Stomach (tissue), 9 donors: Measurements from ENCODE around the gene COL6A1. TPM values are rescaled to one million over a fixed set of nuclear protein-coding genes. Genes with fewer than 3 reads are reported as not detected.
A peak's percentile ranks its signal among the peaks of the same experiment; 100 is the strongest.

Source experiments
- DNase-seq, 2 donors: peaks; one replicate each; pipeline versions ENCODE4 v3.0.0 to v3.0.0-alpha.2; 2013 to 2019
- H3K27ac ChIP-seq, 5 donors: fragments of 200-600 bp in 4 of 5; sonication (generic) in 4 of 5; one replicate each; pipeline ENCODE4 v1.5.1; 2013 to 2019; ENCODE audit warnings: mild to moderate bottlenecking in 1 of 5, moderate library complexity in 1 of 5
- H3K27me3 ChIP-seq, 3 donors: fragments of 200-600 bp; sonication (generic); one replicate each; pipeline ENCODE4 v1.5.1; 2017 to 2019; ENCODE audit warnings: mixed run types in 1 of 3
- H3K36me3 ChIP-seq, 4 donors: fragments of 200-600 bp; sonication (generic); 1 replicate in 3 of 4; 2 replicates in 1 of 4; pipeline ENCODE4 v1.5.1; 2016 to 2019
- H3K4me1 ChIP-seq, 4 donors: fragments of 200-600 bp; sonication (generic); one replicate each; pipeline ENCODE4 v1.5.1; 2016 to 2019
- H3K4me3 ChIP-seq, 4 donors: fragments of 200-600 bp; sonication (generic) in 3 of 4; one replicate each; pipeline ENCODE4 v1.5.1; 2016 to 2019; ENCODE audit warnings: mild to moderate bottlenecking in 1 of 4
- H3K9me3 ChIP-seq, 4 donors: fragments of 200-600 bp; sonication (generic); one replicate each; pipeline ENCODE4 v1.5.1; 2016 to 2019
- CTCF ChIP-seq, 7 experiments: fragments of 450-650 bp in 4 of 7; fragments of 200-600 bp in 3 of 7; sonication (generic) in 3 of 7; IDR thresholded peaks; one replicate each; pipeline ENCODE4 v1.5.1; 2016 to 2019; ENCODE audit warnings: antibody characterized with exemption in 7 of 7, control low read depth in 2 of 7, mild to moderate bottlenecking in 1 of 7
- EP300 ChIP-seq: sonication (generic); formaldehyde crosslinking; IDR thresholded peaks from one replicate; pipeline ENCODE4 v1.6.1; 2017; ENCODE audit warnings: antibody characterized with exemption
- POLR2A ChIP-seq, 4 donors: fragments of 450-650 bp; IDR thresholded peaks; one replicate each; pipeline ENCODE4 v1.6.1; 2016; ENCODE audit warnings: antibody characterized with exemption in 4 of 4, control low read depth in 2 of 4, mild to moderate bottlenecking in 1 of 4, moderate library complexity in 1 of 4
- POLR2AphosphoS5 ChIP-seq, 3 donors: sonication (generic); formaldehyde crosslinking; IDR thresholded peaks; one replicate each; pipeline ENCODE4 v1.6.1; 2016; ENCODE audit warnings: antibody characterized with exemption in 3 of 3
- WGBS, 5 donors: extraction: QIAGEN DNeasy Blood & Tissue Kit in 3 of 5; methylation state at CpG; one replicate each; pipeline versions ENCODE4 v1.1.5 to v1.1.7; 2013 to 2018; 5-methylcytosine and 5-hydroxymethylcytosine counted together
- intact Hi-C: fragments of 100-400 bp; cut with DNase I; formaldehyde crosslinking; loops from one replicate; pipeline ENCODE4 v1.15.1; 2023; ENCODE audit warnings: low total_unique reads
- polyA plus RNA-seq, 3 donors: library from polyadenylated mRNA; stranded (reverse); fragments of 200-250 nt; gene quantifications; one replicate each; pipeline ENCODE4 v1.2.3, GENCODE V29; 2013
- total RNA-seq, 5 donors: library from RNA; depleted of rRNA; stranded (reverse); fragments of >200 nt; gene quantifications; one replicate each; pipeline versions ENCODE4 v1.1.0 to v1.2.3, GENCODE V29; 2014 to 2016
- donor health status: healthy with polysubstance abuse.
- donor health status: Bipolar disorder and iron deficiency.
- donor health status: healthy.

COL6A1 gene
- total and polyA plus RNA-seq, 8 donors: 63.2 to 756 (median 254) TPM

GRCh38 chr21:46011267-46011967, 29.8 kb downstream of the COL6A1 start:
- Histone ChIP-seq H3K9me3 (no peaks in the 10 kb centered on the region), H3K4me3 (no peak overlapping the region), H3K36me3 (no peaks in the 10 kb centered on the region), H3K27me3 (no peaks in the 10 kb centered on the region), H3K4me1 (no peaks in the 10 kb centered on the region), H3K27ac (no peak overlapping the region)
- 69 to 82% (median 77%) methylated on average over 22 of the region's 22 CpGs for whole genome bisulfite sequencing, 5 donors
- TF ChIP-seq EP300 (no peak), POLR2A (IDR thresholded peaks at IDR 0.05) (no peak)
- intact Hi-C loops: no loop called here
- peak in 1 of 2 donors; percentile 20 for DNase-seq

- H3K9me3 ChIP-seq: no peaks in the 10 kb centered on the region
- no peak overlapping the region for H3K27ac ChIP-seq
- intact Hi-C loops: no loop called here
- H3K4me3 ChIP-seq: no peak overlapping the region
- no peak for DNase-seq
- TF ChIP-seq POLR2A (IDR thresholded peaks at IDR 0.05) (no peak), CTCF (IDR thresholded peaks at IDR 0.05) (no peak), EP300 (no peak), POLR2AphosphoS5 (IDR thresholded peaks at IDR 0.05) (no peak)
- whole genome bisulfite sequencing, 5 donors: 67 to 86% (median 81%) methylated on average over 4 of the region's 4 CpGs
- no peaks in the 10 kb centered on the region for H3K4me1 ChIP-seq
- H3K36me3 ChIP-seq: no peaks in the 10 kb centered on the region
- peaks cover 0 to 4% (median 0%) of the 10 kb centered on the region in 3 donors for H3K27me3 ChIP-seq
These were observed 30.6 kb downstream of the COL6A1 start for GRCh38 chr21:46012154-46012553.

DNA sequence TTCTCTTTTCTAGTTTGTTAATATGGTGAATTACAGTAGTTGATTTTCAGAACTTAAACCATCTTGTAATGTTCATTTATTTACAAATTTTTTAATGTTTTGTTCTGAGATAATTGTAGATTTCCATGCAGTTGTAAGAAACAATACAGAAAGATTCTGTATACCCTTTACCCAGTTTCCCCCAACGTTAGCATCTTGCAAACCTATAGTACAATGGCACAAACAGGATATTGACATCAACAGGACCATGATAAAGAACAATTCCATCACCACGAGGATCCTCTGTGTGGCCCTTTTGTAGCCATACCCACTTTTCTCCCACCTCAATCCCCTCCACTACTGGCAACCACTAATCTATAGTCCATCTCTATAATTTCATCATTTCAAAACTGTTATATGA, 33.3 kb downstream of the COL6A1 start:
- intact Hi-C loops: no loop called here
- Histone ChIP-seq H3K36me3 (no peaks in the 10 kb centered on the region), H3K4me1 (no peaks in the 10 kb centered on the region), H3K4me3 (no peak overlapping the region), H3K27ac (no peak overlapping the region), H3K9me3 (no peaks in the 10 kb centered on the region), H3K27me3 (peaks cover 0 to 12% (median 0%) of the 10 kb centered on the region in 3 donors)
- TF ChIP-seq POLR2AphosphoS5 (IDR thresholded peaks at IDR 0.05) (no peak), CTCF (IDR thresholded peaks at IDR 0.05) (no peak), EP300 (no peak), POLR2A (IDR thresholded peaks at IDR 0.05) (no peak)
- WGBS, 5 donors: 30 to 61% (median 40%) methylated on average over 2 of the region's 2 CpGs
- no peak for DNase-seq

GRCh38 chr21:46017148-46017547, 35.6 kb downstream of the COL6A1 start:
- Histone ChIP-seq H3K9me3 (no peaks in the 10 kb centered on the region), H3K36me3 (no peaks in the 10 kb centered on the region), H3K4me1 (peaks cover 0 to 10% (median 4%) of the 10 kb centered on the region in 4 donors), H3K27ac (no peak overlapping the region), H3K27me3 (peaks cover 0 to 12% (median 0%) of the 10 kb centered on the region in 3 donors), H3K4me3 (no peak overlapping the region)
- intact Hi-C loops: no loop called here
- no peak for DNase-seq
- TF ChIP-seq CTCF (IDR thresholded peaks at IDR 0.05): no peak

- Histone ChIP-seq H3K4me3 (no peak overlapping the region), H3K36me3 (no peaks in the 10 kb centered on the region), H3K27ac (no peak overlapping the region), H3K9me3 (no peaks in the 10 kb centered on the region), H3K4me1 (peaks cover 0 to 16% (median 4%) of the 10 kb centered on the region in 4 donors), H3K27me3 (peaks cover 0 to 15% (median 3%) of the 10 kb centered on the region in 3 donors)
- DNase-seq: no peak
- WGBS, 5 donors: 84 to 91% (median 90%) methylated on average over 4 of the region's 4 CpGs
- TF ChIP-seq EP300 (no peak), POLR2A (IDR thresholded peaks at IDR 0.05) (no peak), CTCF (IDR thresholded peaks at IDR 0.05) (no peak), POLR2AphosphoS5 (IDR thresholded peaks at IDR 0.05) (no peak)
- intact Hi-C loops: no loop called here
These were observed 36.1 kb downstream of the COL6A1 start for GRCh38 chr21:46017695-46018094.
